Inflammatory macrophage (primary cell): ENCODE data around the gene PPP6C.
"Not testable (repeated sequence)": the region's sequence is repeated elsewhere in the genome, so short reads cannot be mapped to it uniquely, and the experiment has no call there.

Experiments
- DNase-seq, 2 donors: peaks; one replicate each; pipeline ENCODE4 v3.0.0-alpha.2; 2020 to 2022
- total RNA-seq, 18 experiments: gene quantifications; one replicate each; lab custom pipeline; 2026; ENCODE audit warnings: mixed read lengths in 6 of 18, inconsistent platforms in 2 of 18; lab: John Stamatoyannopoulos, UW

PPP6C gene
- total RNA-seq: 31.2 to 129 (median 57.1) reads per million in 18 experiments

DNA sequence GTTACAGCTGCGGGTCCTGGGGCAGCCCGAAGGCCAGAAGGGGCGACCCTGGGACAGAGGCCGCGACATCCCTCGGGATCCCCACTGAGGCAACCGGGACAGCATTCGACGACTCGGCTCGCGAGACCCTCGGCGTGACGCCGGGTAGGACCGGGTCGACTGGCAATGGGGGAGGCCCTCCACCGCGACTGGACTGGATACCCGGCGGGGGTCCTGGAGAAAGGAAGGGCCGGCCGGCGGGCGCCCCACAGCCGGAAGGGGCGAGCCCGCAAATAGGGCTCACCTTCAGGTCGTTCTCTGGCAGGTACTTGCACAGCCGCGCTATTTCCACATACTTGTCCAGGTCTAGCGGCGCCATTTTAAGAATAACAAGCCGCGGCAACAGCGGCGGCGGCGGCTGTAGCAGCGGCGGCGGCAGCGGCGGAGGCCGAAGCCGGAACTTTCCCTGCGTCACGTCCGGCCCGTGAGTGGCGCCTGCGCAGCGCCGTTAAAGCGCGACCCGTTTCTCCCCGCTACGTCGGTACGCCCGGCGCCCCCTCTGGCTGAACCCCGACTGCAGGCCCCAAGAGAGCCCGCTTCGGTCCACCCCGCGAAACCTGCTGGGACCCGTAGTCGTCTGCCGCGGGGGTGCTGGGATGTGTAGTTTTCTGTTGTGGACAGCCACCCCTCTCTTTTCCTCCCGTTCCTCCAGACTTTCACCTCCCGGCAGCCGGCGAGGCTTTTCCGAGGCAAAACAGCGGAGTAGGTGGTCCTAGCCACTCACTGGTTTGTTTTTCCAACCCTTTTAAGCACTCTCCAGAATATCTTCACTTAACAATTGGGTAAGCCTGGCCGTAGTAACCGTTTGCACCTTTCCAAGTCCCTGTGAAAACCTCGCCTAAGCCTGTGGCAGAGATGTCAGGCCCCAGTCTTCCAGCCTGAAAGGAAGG, at the start of gene PPP6C:
TSS of gene PPP6C (minus strand) at position 443 of the 929 bp plus-strand sequence. CDS start at position 358, 85 bp downstream.
- peak; percentile 98 to 99 for DNase-seq

DNA sequence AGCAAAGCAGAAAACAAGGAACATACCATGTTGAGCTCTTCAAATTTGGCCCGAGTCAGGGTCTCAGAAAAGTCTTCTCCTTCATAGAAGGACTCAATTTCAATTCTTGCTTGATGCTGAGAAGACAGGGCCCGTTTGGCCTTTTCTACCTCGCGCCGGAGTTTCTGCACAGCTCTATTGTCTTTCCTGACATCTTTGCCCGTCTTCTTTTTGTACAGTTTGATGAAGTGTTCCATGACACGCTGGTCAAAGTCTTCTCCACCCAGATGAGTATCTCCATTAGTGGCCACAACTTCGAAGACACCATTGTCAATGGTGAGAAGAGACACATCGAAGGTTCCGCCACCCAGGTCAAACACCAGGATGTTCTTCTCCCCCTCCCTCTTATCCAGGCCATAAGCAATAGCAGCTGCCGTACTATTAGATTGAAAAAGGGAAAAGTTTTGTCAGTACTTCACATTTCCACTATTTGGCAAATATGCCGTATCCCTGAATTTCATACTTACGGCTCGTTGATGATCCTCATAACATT, 49.4 kb upstream of the PPP6C start:
- DNase-seq: no peak

DNA sequence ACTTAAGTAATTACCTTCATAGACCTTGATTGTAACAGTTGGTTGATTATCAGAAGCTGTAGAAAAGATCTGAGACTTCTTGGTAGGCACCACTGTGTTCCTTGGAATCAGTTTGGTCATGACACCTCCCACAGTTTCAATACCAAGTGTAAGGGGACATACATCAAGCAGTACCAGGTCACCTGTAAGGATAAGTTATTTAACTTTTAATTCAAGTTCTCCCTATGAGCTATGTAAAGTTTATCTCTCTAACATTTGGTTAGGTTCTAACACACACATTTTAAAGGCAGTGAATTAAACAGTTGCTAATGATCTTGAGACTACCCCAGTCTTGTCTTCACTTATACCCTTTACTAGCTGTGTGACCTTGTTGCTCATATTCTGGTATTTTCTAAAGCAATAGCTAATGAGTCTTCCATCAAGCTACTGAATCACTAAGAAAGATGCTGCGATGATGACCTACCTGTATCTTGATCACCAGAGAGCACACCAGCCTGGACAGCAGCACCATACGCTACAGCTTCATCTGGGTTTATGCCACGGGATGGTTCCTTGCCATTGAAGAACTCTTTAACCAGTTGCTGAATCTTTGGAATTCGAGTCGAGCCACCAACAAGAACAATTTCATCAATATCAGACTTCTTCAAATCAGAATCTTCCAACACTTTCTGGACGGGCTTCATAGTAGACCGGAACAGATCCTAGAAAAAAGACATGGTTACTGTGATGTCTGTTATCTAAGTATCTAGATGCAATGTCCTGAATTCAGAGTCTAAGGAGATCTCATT, 48.7 kb upstream of the PPP6C start:
- no peak for DNase-seq

DNA sequence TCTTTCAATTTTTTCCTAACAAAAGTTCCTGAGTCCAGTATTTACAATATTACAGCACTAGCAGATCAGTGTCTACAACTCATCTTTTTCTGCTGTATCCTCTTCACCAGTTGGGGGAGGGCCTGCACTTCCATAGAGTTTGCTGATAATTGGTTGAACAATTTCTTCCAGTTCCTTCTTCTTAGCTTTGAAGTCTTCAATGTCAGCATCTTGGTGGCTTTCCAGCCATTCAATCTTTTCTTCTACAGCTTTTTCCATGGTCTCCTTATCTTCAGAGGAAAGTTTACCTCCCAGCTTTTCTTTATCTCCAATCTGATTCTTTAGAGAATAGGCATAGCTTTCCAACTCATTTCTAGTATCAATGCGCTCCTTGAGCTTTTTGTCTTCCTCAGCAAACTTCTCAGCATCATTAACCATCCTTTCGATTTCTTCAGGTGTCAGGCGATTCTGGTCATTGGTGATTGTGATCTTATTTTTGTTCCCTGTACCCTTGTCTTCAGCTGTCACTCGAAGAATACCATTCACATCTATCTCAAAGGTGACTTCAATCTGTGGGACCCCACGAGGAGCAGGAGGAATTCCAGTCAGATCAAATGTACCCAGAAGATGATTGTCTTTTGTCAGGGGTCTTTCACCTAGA, 47.0 kb upstream of the PPP6C start:
- peak; percentile 13 to 15 for DNase-seq

DNA sequence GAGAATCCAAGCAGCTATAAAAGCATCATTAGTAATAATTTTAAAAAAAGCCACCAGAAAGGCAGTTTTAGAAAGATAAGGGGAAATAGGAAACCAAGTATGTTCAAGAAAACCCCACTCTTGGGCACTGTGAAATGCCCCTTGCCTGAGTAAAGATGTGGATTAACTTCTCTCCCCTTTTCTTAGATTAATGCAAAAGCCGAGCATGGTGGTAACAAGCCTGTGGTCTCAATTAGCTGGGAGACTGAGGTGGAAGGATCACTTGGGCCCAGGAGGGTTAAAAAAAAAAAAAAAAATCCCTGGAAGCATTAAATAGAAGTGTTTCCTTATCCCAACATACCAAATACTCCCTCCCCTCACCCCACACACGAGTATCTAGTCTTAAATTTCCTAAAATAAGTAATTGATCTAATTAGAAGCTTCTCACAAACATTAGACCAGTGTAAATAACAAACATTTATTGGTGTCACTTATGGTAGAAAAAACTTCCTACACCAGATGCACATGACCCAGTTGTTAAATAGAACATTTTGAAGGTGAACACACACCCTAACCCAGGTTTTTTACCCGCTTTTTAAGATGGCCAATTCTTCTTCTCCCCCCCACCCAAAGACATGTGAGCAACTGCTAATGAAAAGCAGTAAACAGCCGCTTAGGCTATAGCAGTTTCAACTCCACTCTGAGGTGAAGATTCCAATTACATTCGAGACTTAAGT, 46.4 kb upstream of the PPP6C start:
- no peak for DNase-seq

DNA sequence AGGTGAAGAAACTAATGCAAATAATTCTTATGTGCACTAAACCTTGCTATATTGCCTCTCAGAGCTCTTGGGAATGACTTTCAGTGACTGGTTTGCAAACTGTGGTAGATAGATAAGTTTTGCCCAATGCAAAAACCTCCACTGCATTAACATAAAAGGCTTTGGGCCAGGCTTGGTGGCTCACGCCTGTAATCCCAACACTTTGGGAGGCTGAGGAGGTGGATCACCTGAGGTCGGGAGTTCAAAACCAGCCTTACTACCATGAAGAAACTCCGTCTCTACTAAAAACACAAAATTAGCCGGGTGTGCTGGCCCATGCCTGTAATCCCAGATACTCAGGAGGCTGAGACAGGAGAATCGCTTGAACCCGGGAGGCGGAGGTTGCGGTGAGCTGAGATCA, 44.5 kb upstream of the PPP6C start:
- not testable (repeated sequence) for DNase-seq

DNA sequence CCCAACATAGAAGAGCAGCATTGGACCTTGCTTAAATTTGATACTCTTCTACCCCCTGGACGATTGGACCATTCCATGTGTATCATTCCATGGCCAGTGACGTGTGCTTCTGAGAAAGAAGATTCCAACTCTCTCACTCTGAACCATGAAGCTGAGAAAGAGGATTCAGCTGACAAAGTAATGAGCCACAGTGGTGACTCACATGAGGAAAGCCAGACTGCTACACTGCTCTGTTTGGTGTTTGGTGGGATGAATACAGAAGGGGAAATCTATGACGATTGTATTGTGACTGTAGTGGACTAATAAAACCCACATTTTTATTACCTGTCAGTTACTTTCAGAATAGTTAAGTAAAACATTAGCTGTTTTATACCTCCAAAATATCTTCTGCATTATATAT, 44.1 kb upstream of the PPP6C start:
- DNase-seq: peak in 1 of 2 donors; percentile 12

DNA sequence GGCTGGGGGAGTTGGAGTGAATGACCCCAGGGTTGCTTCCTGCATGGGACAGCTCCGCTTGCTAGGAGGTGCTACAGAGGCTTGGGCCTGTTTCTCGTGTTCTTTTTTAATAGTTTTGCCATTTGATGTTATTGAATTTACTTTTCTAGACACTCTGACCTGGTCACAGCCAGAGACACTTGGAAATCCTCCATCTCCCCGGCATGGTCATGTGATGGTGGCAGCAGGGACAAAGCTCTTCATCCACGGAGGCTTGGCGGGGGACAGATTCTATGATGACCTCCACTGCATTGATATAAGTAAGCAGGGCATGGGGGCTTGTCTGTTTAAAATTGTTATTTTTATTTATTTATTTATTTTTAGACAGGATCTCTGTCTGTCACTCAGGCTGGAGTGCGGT, 38.2 kb upstream of the PPP6C start:
- DNase-seq: no peak

DNA sequence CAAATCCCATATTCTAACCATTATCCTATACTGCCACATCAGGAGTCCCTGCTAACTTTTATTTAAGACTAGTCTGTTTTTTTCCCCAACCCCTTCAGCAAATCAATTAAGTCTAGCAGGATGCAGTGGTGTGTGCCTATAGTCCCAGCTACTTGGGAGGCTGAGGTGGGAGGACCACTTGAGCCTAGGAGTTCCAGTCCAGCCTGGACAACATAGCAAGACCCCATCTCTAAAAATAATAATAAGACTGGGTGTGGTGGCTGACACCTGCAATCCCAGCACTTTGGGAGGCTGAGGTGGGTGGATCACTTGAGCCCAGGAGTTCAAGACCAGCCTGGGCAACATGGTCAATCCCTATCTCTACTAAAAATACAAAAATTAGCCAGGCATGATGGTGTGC, 35.3 kb upstream of the PPP6C start:
- DNase-seq: not testable (repeated sequence)

DNA sequence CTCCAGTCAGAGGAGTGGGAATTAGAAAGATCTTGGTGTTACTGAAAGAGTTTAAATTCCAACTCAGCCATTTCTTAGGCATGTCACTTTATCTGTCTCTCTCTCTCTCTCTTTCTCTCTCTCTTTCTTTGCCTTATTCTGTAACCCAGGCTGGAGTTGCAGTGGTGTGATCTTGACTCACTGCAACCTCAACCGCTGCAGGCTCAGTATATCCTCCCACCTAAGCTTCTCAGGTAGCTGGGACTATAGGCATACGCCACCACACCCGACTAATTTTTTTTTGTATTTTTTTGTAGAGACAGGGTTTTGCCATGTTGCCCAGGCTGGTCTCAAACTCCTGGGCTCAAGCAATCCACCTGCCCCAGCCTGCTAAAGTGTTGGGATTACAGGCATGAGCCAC, 29.0 kb upstream of the PPP6C start:
- DNase-seq: no peak

DNA sequence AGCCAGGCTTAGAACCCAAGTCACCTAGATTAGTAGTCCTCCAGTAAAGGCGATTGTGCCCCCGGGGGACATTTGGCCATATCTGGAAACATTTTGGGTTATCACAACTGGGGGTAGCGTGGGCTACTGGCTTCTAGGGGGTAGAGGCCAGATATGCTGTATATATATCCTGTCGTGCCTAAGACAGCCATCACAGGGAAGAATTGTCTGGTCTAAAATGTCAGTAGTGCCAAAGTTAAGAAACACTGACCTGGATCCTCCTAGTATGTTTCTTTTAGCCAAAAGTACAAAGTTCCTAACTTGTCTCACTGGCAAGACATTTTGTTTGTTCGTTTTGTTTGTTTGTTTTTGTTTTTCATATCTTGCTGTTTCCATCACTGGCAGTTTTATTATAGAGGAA, 24.6 kb upstream of the PPP6C start:
- no peak for DNase-seq

DNA sequence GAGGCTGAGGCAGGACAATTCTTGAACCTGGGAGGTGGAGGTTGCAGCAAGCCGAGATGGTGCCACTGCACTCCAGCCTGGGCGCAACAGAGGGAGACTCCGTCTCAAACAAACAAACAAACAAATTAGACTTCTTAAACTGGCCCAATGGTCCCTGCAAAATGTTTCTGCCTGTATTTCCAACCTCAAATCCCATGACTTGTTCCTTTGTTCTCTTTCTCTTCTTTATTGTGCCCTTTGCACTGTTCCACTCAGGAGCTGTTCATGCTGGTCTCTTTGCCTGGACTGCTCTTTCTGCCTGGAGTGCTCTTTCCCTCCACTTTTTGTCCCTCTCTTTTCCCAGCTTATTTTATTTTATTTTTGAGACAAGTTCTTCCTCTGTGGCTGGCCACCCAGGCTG, 14.9 kb upstream of the PPP6C start:
- DNase-seq: no peak

DNA sequence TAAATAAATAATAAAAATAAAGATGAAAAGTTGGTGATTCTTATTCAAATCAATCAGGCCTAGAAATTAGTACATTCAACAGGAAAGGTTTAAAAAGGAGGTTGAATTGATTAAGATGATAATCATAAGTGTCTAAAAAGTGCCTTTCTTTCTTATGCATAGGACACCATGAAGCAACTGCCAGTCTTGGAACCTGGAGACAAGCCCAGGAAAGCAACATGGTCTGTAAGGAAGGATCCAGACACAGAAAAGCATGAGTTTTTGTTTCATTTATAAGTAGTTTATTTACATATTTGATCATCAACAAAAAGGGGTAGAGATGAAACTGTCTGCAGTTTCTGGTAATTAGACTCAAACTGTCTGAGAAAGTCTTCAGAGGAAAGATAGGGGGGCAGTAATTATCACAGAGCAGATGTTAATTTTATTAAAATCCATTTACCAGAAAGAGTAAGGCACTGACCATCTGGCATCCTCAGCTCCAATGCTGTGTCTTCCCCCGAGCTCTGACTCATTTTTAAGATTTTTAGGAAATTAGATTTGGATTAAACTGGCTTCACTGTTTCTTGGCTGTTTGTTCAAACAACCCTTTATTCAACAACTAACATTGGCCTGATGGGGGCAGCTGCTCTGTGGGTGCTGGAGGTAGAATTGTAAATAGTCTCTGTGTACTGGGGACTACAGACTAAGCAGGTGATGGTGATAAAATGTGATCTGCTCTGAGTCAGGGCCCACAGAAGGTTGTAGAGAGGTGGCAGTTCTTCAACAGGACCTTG, 13.4 kb upstream of the PPP6C start:
- no peak for DNase-seq

DNA sequence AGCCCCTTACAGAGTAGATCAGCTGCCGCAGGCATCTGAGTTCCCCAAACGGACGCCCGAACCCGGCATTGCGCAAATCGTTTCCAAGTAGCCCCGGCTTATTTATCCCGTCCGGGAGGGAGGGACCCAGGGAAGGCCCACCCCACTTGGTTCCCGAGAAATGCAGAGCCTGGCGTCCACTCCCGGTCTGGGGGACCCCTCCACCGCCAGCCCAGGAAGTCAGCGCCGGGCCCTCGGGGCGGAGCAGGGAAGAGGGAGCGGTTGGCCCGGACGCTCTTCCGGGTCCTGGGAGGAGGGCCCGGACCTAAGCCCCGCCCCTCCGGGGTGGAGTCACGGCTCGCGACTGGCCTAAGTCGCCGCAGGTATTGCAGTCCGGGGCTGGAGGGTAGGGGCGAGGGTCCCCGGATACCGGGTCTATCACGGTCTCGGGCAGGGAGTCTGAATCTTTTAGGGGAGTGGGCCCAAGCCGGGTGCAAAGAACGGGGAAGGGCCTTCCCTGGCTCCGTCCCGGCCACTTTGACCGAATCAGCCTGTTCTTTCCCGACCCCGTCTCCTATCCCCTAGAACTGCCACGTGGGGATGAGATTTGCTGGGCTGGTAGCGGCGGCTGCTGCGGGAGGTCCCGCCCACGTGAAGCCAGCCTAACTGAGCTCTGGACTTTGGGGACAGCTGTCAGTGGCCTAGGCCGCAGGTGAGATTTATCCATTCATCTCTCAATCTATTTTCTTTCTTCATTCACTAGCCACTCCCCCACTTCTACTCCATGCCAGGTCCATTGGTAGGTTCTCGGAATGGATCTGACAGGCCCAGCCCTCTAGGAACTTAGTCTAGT, 10.8 kb upstream of the PPP6C start, which contains the start of gene RABEPK:
TSS of gene RABEPK (plus strand) at position 327 of the 832 bp plus-strand sequence. CDS start 2,472 bp downstream, outside the sequence.
- peak; percentile 97 to 99 for DNase-seq

DNA sequence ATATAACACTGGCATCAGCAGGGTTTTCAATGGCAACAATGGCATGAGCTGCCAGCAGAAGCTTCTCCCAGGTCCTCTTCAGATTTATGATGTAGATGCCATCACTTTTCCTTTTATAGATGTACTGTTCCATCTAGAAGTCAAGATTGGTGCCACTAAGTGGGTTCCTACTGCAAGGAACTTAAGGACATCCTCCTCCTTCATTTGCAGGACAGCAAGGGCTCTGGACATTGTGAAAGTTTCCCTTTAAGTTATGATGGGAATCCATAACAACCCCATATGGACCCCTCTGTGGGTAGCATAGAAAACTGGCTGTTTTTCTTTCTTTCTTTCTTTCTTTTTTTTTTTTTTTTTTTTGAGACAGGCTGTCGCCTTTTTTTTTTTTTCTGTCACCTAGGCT, 6.0 kb upstream of the PPP6C start:
- DNase-seq: not testable (repeated sequence)

DNA sequence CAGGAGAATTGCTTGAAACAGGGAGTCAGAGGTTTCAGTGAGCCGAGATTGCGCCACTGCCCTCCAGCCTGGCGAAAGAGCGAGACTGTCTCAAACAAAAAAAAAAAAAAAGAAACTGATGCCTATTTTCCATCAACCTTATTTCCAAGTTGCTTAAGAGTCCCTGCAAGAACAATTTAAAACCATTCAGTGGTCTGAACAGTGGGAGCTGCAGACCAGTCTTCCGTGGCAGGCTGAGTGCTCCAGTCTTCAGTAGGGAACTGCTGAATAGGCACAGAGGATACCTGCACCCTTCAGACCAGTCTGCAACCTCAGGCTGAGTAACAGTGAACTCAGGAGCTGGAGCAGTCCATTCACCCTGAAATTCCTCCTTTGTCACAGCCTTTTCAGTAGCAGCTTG, 4.9 kb upstream of the PPP6C start:
- peak; percentile 6 to 7 for DNase-seq

DNA sequence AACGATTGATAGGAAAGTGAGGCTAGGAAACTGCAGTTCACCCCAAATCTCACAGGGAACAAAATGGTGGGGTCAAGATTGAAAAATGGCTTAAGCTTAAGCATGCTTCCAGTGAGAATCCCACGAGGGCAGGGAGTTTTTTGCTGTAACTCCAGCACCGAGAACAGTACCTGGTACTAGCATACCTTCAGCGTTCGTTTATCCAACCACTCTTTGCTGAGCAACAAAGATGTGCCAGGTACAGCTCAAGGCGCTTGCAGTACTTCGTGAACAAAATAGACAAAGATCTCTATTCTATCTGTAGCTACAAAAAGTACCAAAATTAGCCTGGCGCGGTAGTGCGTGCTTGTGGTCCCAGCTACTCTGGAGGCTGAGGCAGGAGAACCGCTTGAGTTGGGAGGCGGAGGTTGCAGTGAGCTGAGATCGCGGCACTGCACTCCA, 778 bp upstream of the PPP6C start:
- DNase-seq: peak in 1 of 2 donors; percentile 7

DNA sequence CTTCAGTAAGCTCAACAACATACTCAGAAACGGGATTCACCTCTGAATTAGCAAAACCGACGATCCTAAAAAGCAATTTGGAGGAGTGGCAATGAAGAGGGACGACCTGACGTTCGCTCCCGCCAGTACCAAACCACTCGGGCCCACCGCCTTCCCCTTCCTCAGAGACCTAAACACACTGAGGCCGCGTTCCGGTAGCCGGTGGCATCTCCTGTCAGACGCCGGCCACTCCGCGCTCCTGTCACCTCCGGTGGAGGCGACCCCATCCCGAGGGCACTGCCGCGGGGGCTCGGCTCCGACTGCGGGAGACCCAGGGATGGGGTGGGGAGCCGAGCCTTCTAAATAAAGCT, 617 bp downstream of the PPP6C start:
- DNase-seq: peak in 1 of 2 donors; percentile 12

DNA sequence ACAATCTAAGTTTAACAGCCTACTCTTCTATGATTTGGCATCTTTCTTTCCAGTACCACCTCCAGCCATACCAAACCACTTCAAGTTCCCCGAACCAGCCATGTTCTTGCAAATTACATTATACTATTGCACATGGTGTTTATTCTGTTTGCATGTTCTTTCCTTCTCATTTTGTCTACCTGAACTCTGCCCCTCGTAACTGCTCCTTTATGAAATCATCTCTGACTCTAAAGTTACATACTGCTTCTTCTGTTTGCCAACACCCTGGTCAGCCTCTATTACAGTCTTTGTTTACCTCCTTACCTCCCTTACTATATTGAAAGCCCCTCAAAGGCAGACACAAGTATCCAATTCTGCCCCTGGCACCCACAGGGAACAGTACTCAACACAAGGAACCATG, 6.0 kb downstream of the PPP6C start:
- DNase-seq: no peak

DNA sequence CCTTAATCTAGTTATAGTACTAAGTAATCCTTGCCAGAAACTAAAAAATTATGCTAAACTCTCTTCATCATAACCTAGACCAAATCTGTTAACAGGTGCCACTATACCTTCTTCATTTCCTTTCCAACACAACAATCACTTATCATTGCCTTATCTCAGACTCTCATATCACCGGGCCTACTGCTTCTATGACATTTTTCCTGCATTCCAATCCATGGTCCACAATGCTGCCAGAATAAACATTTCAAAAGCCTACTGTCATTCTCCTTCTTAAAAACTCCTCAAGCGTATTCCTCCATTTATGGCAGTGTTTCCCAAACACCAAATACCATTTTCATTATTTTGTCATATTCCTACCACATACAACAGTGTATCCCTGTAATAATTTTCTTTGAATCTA, 6.5 kb downstream of the PPP6C start:
- no peak for DNase-seq
